Measurements from ENCODE around the gene MYO7A.

DNA sequence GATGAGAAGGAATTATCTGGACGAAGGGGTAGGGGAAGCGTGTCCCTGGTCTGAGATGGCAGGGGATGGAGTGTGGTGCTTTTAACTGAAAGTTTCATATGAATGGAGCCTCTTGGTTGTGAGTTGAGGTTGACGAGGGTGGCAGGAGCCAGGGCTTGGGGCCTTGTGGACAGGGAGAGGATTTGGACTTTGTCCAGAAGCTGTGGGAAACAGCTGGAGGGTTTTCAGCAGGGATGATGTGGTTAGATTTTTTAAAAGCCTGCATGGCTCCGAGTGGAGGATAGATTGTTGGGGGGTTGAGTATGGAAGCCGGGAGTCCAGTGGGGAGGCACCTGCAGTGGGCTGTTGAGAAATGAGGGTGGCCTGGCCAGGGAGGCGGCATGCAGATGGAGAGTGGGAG is 24.8 kb downstream of the MYO7A start:
- no peak for TF ChIP-seq EZH2 (IDR thresholded peaks at IDR 0.05; ENCODE audit: borderline replicate concordance, low read length)
- TF ChIP-seq, protein P1, sequence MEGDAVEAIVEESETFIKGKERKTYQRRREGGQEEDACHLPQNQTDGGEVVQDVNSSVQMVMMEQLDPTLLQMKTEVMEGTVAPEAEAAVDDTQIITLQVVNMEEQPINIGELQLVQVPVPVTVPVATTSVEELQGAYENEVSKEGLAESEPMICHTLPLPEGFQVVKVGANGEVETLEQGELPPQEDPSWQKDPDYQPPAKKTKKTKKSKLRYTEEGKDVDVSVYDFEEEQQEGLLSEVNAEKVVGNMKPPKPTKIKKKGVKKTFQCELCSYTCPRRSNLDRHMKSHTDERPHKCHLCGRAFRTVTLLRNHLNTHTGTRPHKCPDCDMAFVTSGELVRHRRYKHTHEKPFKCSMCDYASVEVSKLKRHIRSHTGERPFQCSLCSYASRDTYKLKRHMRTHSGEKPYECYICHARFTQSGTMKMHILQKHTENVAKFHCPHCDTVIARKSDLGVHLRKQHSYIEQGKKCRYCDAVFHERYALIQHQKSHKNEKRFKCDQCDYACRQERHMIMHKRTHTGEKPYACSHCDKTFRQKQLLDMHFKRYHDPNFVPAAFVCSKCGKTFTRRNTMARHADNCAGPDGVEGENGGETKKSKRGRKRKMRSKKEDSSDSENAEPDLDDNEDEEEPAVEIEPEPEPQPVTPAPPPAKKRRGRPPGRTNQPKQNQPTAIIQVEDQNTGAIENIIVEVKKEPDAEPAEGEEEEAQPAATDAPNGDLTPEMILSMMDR (IDR thresholded peaks at IDR 0.05; ENCODE audit: low read length) = no peak

Data from OCI-LY1 (cell line).